Mesendoderm (in vitro differentiated cells): ENCODE data around the gene PEX26. TPM values are rescaled to one million over a fixed set of nuclear protein-coding genes. Genes with fewer than 3 reads are reported as not detected.

Experiments used
- DNase-seq: peaks from one replicate; pipeline ENCODE4 v3.0.0; 2013
- H2AK5ac ChIP-seq: 2 replicates; pipeline ENCODE4 v1.6.1; 2013; ENCODE audit warnings: low read length, inconsistent platforms
- H2BK120ac ChIP-seq: 2 replicates; pipeline ENCODE4 v1.6.1; 2013; ENCODE audit warnings: low read depth, mild to moderate bottlenecking, low read length, moderate library complexity, mixed read lengths
- H2BK15ac ChIP-seq: replicated peaks from 2 replicates; pipeline ENCODE4 v1.6.1; 2013; ENCODE audit warnings: low read depth, mild to moderate bottlenecking, moderate library complexity
- H2BK5ac ChIP-seq: 2 replicates; pipeline ENCODE4 v1.6.1; 2013; ENCODE audit warnings: low read length, inconsistent platforms
- H3K18ac ChIP-seq: 2 replicates; pipeline ENCODE4 v1.6.1; 2013; ENCODE audit warnings: mild to moderate bottlenecking, low read length, mixed read lengths
- H3K23ac ChIP-seq: one replicate; pipeline ENCODE4 v1.6.1; 2013; ENCODE audit warnings: low read length
- H3K27ac ChIP-seq: 2 replicates; pipeline ENCODE4 v1.5.1; 2013; ENCODE audit warnings: low read depth, mild to moderate bottlenecking, inconsistent platforms, low read length, moderate library complexity
- H3K27me3 ChIP-seq: 2 replicates; pipeline ENCODE4 v1.6.1; 2013; ENCODE audit warnings: low read length, control low read depth, mild to moderate bottlenecking, inconsistent platforms; ENCODE audit not compliant: insufficient read depth, poor library complexity
- H3K36me3 ChIP-seq: 2 replicates; pipeline ENCODE4 v1.6.1; 2013; ENCODE audit warnings: low read length, inconsistent platforms; ENCODE audit not compliant: control insufficient read depth, insufficient read depth
- H3K4ac ChIP-seq: one replicate; pipeline ENCODE4 v1.6.1; 2013; ENCODE audit warnings: low read depth, mild to moderate bottlenecking, low read length, moderate library complexity
- H3K4me1 ChIP-seq: 2 replicates; pipeline ENCODE4 v1.6.1; 2013; ENCODE audit warnings: low read depth, low read length, inconsistent platforms; ENCODE audit not compliant: control insufficient read depth
- H3K4me2 ChIP-seq: 2 replicates; pipeline ENCODE4 v1.6.1; 2013; ENCODE audit warnings: low read length
- H3K4me3 ChIP-seq: 2 replicates; pipeline ENCODE4 v1.5.1; 2013; ENCODE audit warnings: mild to moderate bottlenecking, low read length
- H3K56ac ChIP-seq: one replicate; pipeline ENCODE4 v1.6.1; 2013; ENCODE audit warnings: low read length
- H3K79me1 ChIP-seq: 2 replicates; pipeline ENCODE4 v1.6.1; 2013; ENCODE audit warnings: low read length, inconsistent platforms
- H3K79me2 ChIP-seq: 2 replicates; pipeline ENCODE4 v1.6.1; 2013; ENCODE audit warnings: mild to moderate bottlenecking, low read length; ENCODE audit not compliant: control insufficient read depth, insufficient read depth
- H3K9ac ChIP-seq: 2 replicates; pipeline ENCODE4 v1.6.1; 2013; ENCODE audit warnings: low read length, inconsistent platforms
- H4K5ac ChIP-seq: one replicate; pipeline ENCODE4 v1.6.1; 2013; ENCODE audit warnings: low read length
- H4K8ac ChIP-seq: one replicate; pipeline ENCODE4 v1.6.1; 2013; ENCODE audit warnings: low read depth, mild to moderate bottlenecking, control low read depth, low read length, moderate library complexity
- WGBS: extraction: QIAGEN DNeasy Blood & Tissue Kit; methylation state at CpG from one replicate; pipeline ENCODE4 v1.1.7; 2013; ENCODE audit warnings: low lambda C conversion rate, missing lambda C conversion rate; ENCODE audit not compliant: insufficient coverage; ENCODE audit errors: extremely low coverage; 5-methylcytosine and 5-hydroxymethylcytosine counted together
- polyA plus RNA-seq, 2 experiments: library from polyadenylated mRNA; stranded (reverse); fragments of 200-250 nt; gene quantifications; one replicate each; pipeline ENCODE4 v1.2.3, GENCODE V29; 2013

The PEX26 gene
- 35.2 TPM for polyA plus RNA-seq (2013, experiment 1 of 2)
- 34.7 TPM for polyA plus RNA-seq (2013, experiment 2 of 2)

- Histone ChIP-seq H3K9ac (peak within 1 kb of the TSS; percentile 99), H3K4me2 (peak within 1 kb of the TSS; percentile 97), H3K79me2 (peaks cover 13% of the 10 kb centered on the region), H2BK15ac (no peak within 1 kb of the TSS), H3K79me1 (peaks cover 7% of the 10 kb centered on the region), H3K4me1 (peaks cover 1% of the 10 kb centered on the region), H3K4me3 (peak within 1 kb of the TSS; percentile 100), H4K5ac (no peak within 1 kb of the TSS), H3K56ac (peak within 1 kb of the TSS; percentile 99), H2AK5ac (no peak within 1 kb of the TSS), H3K23ac (peak within 1 kb of the TSS; percentile 80), H3K18ac (peak within 1 kb of the TSS; percentile 69), H3K27ac (peak within 1 kb of the TSS; percentile 72), H3K27me3 (no peaks in the 10 kb centered on the region), H3K36me3 (peaks cover 5% of the 10 kb centered on the region), H2BK5ac (no peak within 1 kb of the TSS), H3K4ac (peak within 1 kb of the TSS; percentile 81), H4K8ac (no peak within 1 kb of the TSS), H2BK120ac (no peak within 1 kb of the TSS)
- peak; percentile 96 for DNase-seq
- no CpG with 5 or more reads among the region's 50 CpGs for WGBS
Measured at GRCh38 chr22:18077639-18078328, at the start of gene PEX26. Gene PEX26 (plus strand): TSS chr22:18077990. CDS start chr22:18078377, 387 bp downstream.

GRCh38 chr22:18028817-18029527 lies 48.8 kb upstream of the PEX26 start:
- Histone ChIP-seq H2BK120ac (no peak overlapping the region), H4K5ac (no peak overlapping the region), H3K36me3 (no peaks in the 10 kb centered on the region), H3K4me1 (no peaks in the 10 kb centered on the region), H3K27me3 (peaks cover 6% of the 10 kb centered on the region), H3K23ac (no peak overlapping the region), H2BK5ac (no peak overlapping the region), H3K9ac (no peak overlapping the region), H4K8ac (no peak overlapping the region), H3K4me2 (no peak overlapping the region), H3K79me2 (no peaks in the 10 kb centered on the region), H3K56ac (no peak overlapping the region), H3K27ac (no peak overlapping the region), H3K79me1 (no peaks in the 10 kb centered on the region), H2AK5ac (no peak overlapping the region), H3K18ac (no peak overlapping the region), H3K4ac (no peak overlapping the region), H2BK15ac (no peak overlapping the region), H3K4me3 (no peak overlapping the region)
- WGBS = no CpG with 5 or more reads among the region's 3 CpGs
- no peak for DNase-seq

GRCh38 chr22:18029686-18030267 lies 48.0 kb upstream of the PEX26 start:
- no peak overlapping the region for H2BK120ac ChIP-seq
- no peak for DNase-seq
- no peaks in the 10 kb centered on the region for H3K79me2 ChIP-seq
- no peak overlapping the region for H3K4me2 ChIP-seq
- no peak overlapping the region for H3K23ac ChIP-seq
- no peak overlapping the region for H4K5ac ChIP-seq
- H4K8ac ChIP-seq = no peak overlapping the region
- WGBS = no CpG with 5 or more reads among the region's 2 CpGs
- no peak overlapping the region for H3K4me3 ChIP-seq
- no peak overlapping the region for H3K27ac ChIP-seq
- H2BK15ac ChIP-seq = no peak overlapping the region
- H3K27me3 ChIP-seq = peaks cover 6% of the 10 kb centered on the region
- no peak overlapping the region for H2BK5ac ChIP-seq
- no peak overlapping the region for H2AK5ac ChIP-seq
- no peak overlapping the region for H3K18ac ChIP-seq
- H3K9ac ChIP-seq = no peak overlapping the region
- H3K36me3 ChIP-seq = no peaks in the 10 kb centered on the region
- no peaks in the 10 kb centered on the region for H3K79me1 ChIP-seq
- H3K56ac ChIP-seq = no peak overlapping the region
- H3K4me1 ChIP-seq = no peaks in the 10 kb centered on the region
- no peak overlapping the region for H3K4ac ChIP-seq

- H3K4ac ChIP-seq = no peak overlapping the region
- no CpG with 5 or more reads among the region's 10 CpGs for WGBS
- H3K79me2 ChIP-seq = no peaks in the 10 kb centered on the region
- H3K27me3 ChIP-seq = no peaks in the 10 kb centered on the region
- H3K56ac ChIP-seq = no peak overlapping the region
- no peaks in the 10 kb centered on the region for H3K4me1 ChIP-seq
- H3K9ac ChIP-seq = no peak overlapping the region
- H2BK15ac ChIP-seq = no peak overlapping the region
- H4K5ac ChIP-seq = no peak overlapping the region
- H3K4me2 ChIP-seq = no peak overlapping the region
- H4K8ac ChIP-seq = no peak overlapping the region
- H3K23ac ChIP-seq = no peak overlapping the region
- no peak overlapping the region for H3K18ac ChIP-seq
- no peak overlapping the region for H2BK5ac ChIP-seq
- H3K79me1 ChIP-seq = no peaks in the 10 kb centered on the region
- H3K27ac ChIP-seq = no peak overlapping the region
- H3K36me3 ChIP-seq = no peaks in the 10 kb centered on the region
- no peak overlapping the region for H3K4me3 ChIP-seq
- no peak overlapping the region for H2BK120ac ChIP-seq
- no peak overlapping the region for H2AK5ac ChIP-seq
- peak; percentile 48 for DNase-seq
Measured at GRCh38 chr22:18031695-18032454, 45.9 kb upstream of the PEX26 start.

GRCh38 chr22:18032455-18033101 lies 45.2 kb upstream of the PEX26 start:
- H3K27ac ChIP-seq = no peak overlapping the region
- H2BK5ac ChIP-seq = no peak overlapping the region
- no peak overlapping the region for H3K9ac ChIP-seq
- no peak overlapping the region for H2BK120ac ChIP-seq
- no peaks in the 10 kb centered on the region for H3K79me2 ChIP-seq
- H3K36me3 ChIP-seq = no peaks in the 10 kb centered on the region
- no peak overlapping the region for H3K4me2 ChIP-seq
- WGBS = no CpG with 5 or more reads among the region's 6 CpGs
- no peak overlapping the region for H4K8ac ChIP-seq
- H3K18ac ChIP-seq = no peak overlapping the region
- H3K56ac ChIP-seq = no peak overlapping the region
- no peak overlapping the region for H4K5ac ChIP-seq
- no peaks in the 10 kb centered on the region for H3K4me1 ChIP-seq
- no peak for DNase-seq
- H3K23ac ChIP-seq = no peak overlapping the region
- no peaks in the 10 kb centered on the region for H3K79me1 ChIP-seq
- no peak overlapping the region for H3K4me3 ChIP-seq
- no peak overlapping the region for H3K4ac ChIP-seq
- no peak overlapping the region for H2AK5ac ChIP-seq
- H3K27me3 ChIP-seq = no peaks in the 10 kb centered on the region
- no peak overlapping the region for H2BK15ac ChIP-seq
